ENCODE data around the gene ADAMTS4.

- TF ChIP-seq CTCF (IDR thresholded peaks at IDR 0.05) (no peak), ZFX (IDR thresholded peaks at IDR 0.05; ENCODE audit: borderline replicate concordance) (no peak)
These were observed 22.3 kb downstream of the ADAMTS4 start for GRCh38 chr1:161176468-161177111.

Measured in 22Rv1 (cell line).